Loucy (cell line): ENCODE data around the gene KCNK7.

ENCODE experiments used
- H2AFZ ChIP-seq: fragments of 200-600 bp; sonication (generic); 2 replicates; pipeline ENCODE4 v1.6.0; 2016; ENCODE audit warnings: antibody characterized with exemption, mild to moderate bottlenecking, low read length, moderate library complexity
- H3F3A ChIP-seq: fragments of 200-600 bp; 2 replicates; pipeline ENCODE4 v1.6.0; 2016; ENCODE audit warnings: antibody characterized with exemption, low read depth, mild to moderate bottlenecking
- H3K27me3 ChIP-seq: fragments of 200-600 bp; sonication (generic); 2 replicates; pipeline ENCODE4 v1.6.1; 2014; ENCODE audit warnings: low read length, mild to moderate bottlenecking; ENCODE audit not compliant: insufficient read depth, poor library complexity, severe bottlenecking
- H3K36me3 ChIP-seq: fragments of 200-600 bp; sonication (generic); 2 replicates; pipeline ENCODE4 v1.6.1; 2016; ENCODE audit warnings: low read length; ENCODE audit not compliant: insufficient read depth
- H3K4me1 ChIP-seq: fragments of 200-600 bp; sonication (generic); 2 replicates; pipeline ENCODE4 v1.5.1; 2014; ENCODE audit warnings: low read length, mild to moderate bottlenecking; ENCODE audit not compliant: insufficient read depth, poor library complexity, severe bottlenecking
- H3K4me2 ChIP-seq: fragments of 200-600 bp; sonication (generic); 2 replicates; pipeline ENCODE4 v1.6.0; 2014; ENCODE audit warnings: antibody characterized with exemption, low read length, low read depth, mild to moderate bottlenecking; ENCODE audit not compliant: poor library complexity, severe bottlenecking
- H3K4me3 ChIP-seq: fragments of 200-600 bp; sonication (generic); 2 replicates; pipeline ENCODE4 v1.5.1; 2014; ENCODE audit warnings: low read length, mild to moderate bottlenecking, mixed read lengths; ENCODE audit not compliant: poor library complexity, severe bottlenecking
- H3K79me2 ChIP-seq: fragments of 200-600 bp; sonication (generic); 2 replicates; pipeline ENCODE4 v1.6.1; 2014; ENCODE audit warnings: low read length; ENCODE audit not compliant: insufficient read depth
- H3K9ac ChIP-seq: fragments of 200-600 bp; sonication (generic); 2 replicates; pipeline ENCODE4 v1.6.0; 2014; ENCODE audit warnings: mild to moderate bottlenecking, low read depth, low read length, moderate library complexity; ENCODE audit not compliant: poor library complexity, severe bottlenecking
- H3K9me2 ChIP-seq: fragments of 200-600 bp; sonication (generic); replicated peaks from 2 replicates; pipeline ENCODE4 v1.6.1; 2016; ENCODE audit warnings: low read depth, low read length, mixed read lengths
- H3K9me3 ChIP-seq: fragments of 200-600 bp; sonication (generic); 2 replicates; pipeline ENCODE4 v1.6.1; 2014; ENCODE audit warnings: mild to moderate bottlenecking, antibody characterized with exemption, low read length, low read depth; ENCODE audit not compliant: insufficient read depth
- H4K20me1 ChIP-seq: fragments of 200-600 bp; sonication (generic); 2 replicates; pipeline ENCODE4 v1.6.0; 2014; ENCODE audit warnings: antibody characterized with exemption, low read length, mild to moderate bottlenecking; ENCODE audit not compliant: insufficient read depth, poor library complexity, severe bottlenecking
- EZH2phosphoT487 ChIP-seq: fragments of 200-600 bp; IDR thresholded peaks from 2 replicates; pipeline ENCODE4 v1.6.1; 2018; ENCODE audit warnings: antibody characterized with exemption, mild to moderate bottlenecking, moderate library complexity, borderline replicate concordance
- TF ChIP-seq, protein P1 (sequence below): fragments of 200-600 bp; sonication (generic); conservative IDR thresholded peaks from 2 replicates; pipeline ENCODE4 v1.5.1; 2014; ENCODE audit warnings: mild to moderate bottlenecking, antibody characterized with exemption, low read length

KCNK7 gene

DNA sequence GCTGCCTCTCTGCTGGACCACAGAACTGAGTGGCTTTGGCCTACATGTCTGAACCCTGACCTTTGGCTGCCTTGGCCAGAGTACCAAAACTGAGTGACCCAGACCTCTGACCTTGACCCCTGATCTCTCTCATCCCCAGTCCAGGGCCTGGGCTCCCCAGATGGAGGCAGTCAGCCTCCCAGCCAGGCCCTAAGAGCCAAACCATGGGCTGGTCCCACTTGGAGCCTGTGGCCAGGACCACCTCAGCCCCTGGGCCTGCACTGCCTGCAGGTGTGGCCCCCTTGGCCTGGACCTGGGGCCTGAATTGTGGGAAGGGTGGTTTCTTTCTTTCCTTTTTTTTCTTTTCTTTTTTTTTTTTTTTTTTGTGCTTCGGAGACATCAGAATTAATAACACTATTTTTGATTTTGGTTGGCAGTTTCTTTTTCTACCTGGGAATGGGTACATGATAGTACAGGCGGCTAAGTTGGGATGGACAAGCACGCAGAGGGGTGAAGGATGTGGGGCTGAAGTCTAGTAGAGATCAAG is 41.5 kb upstream of the KCNK7 start:
- Histone ChIP-seq H4K20me1 (no peaks in the 10 kb centered on the region), H3K27me3 (no peaks in the 10 kb centered on the region), H3F3A (no peaks in the 10 kb centered on the region), H3K4me2 (peak overlapping the region; percentile 80), H3K9ac (peak overlapping the region; percentile 76), H2AFZ (no peak overlapping the region), H3K9me3 (no peaks in the 10 kb centered on the region), H3K4me3 (peak overlapping the region; percentile 83), H3K4me1 (peaks cover 37% of the 10 kb centered on the region), H3K9me2 (no peaks in the 10 kb centered on the region), H3K36me3 (peaks cover 28% of the 10 kb centered on the region; the same call in 1 of the 2 replicates), H3K79me2 (peaks cover 15% of the 10 kb centered on the region; the same call in 1 of the 2 replicates)
- TF ChIP-seq EZH2phosphoT487 = no peak
- TF ChIP-seq, protein P1, sequence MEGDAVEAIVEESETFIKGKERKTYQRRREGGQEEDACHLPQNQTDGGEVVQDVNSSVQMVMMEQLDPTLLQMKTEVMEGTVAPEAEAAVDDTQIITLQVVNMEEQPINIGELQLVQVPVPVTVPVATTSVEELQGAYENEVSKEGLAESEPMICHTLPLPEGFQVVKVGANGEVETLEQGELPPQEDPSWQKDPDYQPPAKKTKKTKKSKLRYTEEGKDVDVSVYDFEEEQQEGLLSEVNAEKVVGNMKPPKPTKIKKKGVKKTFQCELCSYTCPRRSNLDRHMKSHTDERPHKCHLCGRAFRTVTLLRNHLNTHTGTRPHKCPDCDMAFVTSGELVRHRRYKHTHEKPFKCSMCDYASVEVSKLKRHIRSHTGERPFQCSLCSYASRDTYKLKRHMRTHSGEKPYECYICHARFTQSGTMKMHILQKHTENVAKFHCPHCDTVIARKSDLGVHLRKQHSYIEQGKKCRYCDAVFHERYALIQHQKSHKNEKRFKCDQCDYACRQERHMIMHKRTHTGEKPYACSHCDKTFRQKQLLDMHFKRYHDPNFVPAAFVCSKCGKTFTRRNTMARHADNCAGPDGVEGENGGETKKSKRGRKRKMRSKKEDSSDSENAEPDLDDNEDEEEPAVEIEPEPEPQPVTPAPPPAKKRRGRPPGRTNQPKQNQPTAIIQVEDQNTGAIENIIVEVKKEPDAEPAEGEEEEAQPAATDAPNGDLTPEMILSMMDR = no peak

DNA sequence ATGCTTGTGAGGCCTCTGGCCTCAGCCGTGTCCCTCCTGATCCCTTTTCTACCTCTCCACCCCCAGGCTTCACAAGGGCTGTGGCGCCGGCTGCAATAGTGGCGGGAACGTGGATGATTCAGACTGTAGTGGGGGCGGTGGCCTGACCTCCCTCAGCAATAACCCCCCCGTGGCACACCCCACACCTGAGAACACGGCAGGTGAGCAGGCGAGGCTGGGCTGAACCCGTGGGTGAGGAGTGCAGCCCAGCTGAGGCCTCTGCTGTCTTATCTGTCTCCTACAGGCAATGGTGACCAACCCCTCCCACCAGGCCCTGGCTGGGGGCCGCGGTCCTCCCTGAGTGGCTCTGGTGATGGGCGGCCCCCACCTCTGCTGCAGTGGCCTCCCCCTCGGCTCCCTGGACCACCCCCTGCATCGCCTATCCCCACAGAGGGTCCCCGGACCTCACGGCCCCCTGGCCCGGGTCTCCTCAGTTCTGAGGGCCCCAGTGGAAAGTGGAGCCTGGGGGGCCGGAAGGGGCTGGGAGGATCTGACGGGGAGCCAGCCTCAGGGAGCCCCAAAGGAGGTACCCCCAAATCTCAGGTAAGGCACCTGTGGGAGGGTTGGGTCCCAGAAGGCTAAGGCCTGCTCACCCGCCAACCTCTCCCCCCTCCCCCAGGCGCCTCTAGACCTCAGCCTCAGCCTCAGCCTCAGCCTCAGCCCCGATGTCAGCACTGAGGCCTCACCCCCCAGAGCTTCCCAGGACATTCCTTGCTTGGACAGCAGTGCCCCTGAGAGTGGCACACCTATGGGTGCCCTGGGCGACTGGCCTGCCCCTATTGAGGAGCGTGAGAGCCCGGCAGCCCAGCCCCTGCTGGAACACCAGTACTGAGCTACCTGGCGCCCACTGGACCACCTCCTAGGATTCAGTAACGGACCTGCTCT is 40.8 kb upstream of the KCNK7 start:
- no peak overlapping the region for H3K4me3 ChIP-seq
- no peaks in the 10 kb centered on the region for H3K27me3 ChIP-seq
- no peak overlapping the region for H3K9ac ChIP-seq
- peaks cover 37% of the 10 kb centered on the region for H3K4me1 ChIP-seq
- H3K4me2 ChIP-seq = no peak overlapping the region
- peaks cover 28% of the 10 kb centered on the region; the same call in 1 of the 2 replicates for H3K36me3 ChIP-seq
- H3K9me2 ChIP-seq = no peaks in the 10 kb centered on the region
- peaks cover 7% of the 10 kb centered on the region; the same call in 1 of the 2 replicates for H3K79me2 ChIP-seq
- no peaks in the 10 kb centered on the region for H4K20me1 ChIP-seq
- TF ChIP-seq, protein P1 = no peak
- no peak for TF ChIP-seq EZH2phosphoT487
- no peaks in the 10 kb centered on the region for H3F3A ChIP-seq
- H3K9me3 ChIP-seq = no peaks in the 10 kb centered on the region
- no peak overlapping the region for H2AFZ ChIP-seq

DNA sequence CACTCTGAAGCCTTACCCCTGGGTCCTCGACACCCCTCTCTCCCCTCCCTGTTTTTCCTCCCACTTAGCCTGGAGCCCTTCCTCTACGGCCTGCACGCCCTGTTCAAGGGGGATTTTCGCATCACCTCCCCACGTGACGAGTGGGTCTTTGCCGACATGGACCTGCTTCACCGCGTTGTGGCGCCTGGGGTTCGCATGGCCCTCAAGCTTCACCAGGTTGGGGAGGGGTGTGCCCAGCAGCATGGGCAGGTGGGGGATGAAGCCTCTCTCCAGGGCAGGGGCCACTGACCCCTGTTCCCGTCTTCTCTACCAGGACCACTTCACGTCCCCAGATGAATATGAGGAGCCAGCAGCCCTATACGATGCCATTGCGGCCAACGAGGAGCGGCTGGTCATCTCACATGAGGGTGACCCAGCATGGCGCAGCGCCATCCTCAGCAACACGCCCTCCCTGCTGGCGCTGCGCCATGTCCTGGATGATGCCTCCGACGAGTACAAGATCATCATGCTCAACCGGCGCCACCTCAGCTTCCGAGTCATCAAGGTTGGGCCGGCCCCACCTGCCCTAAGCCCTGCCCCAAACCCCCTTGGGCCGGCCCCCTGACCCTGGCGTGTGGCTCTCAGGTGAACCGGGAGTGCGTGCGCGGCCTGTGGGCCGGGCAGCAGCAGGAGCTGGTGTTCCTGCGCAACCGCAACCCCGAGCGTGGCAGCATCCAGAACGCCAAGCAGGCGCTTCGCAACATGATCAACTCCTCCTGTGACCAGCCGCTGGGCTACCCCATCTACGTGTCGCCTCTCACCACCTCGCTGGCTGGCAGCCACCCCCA is 39.5 kb upstream of the KCNK7 start:
- Histone ChIP-seq H4K20me1 (no peaks in the 10 kb centered on the region), H3K9me3 (no peaks in the 10 kb centered on the region), H3K4me1 (peaks cover 32% of the 10 kb centered on the region), H3K79me2 (no peaks in the 10 kb centered on the region; the same call in 1 of the 2 replicates), H3K4me3 (no peak overlapping the region), H3K36me3 (peaks cover 31% of the 10 kb centered on the region; the same call in 1 of the 2 replicates), H3K27me3 (no peaks in the 10 kb centered on the region), H2AFZ (no peak overlapping the region), H3F3A (no peaks in the 10 kb centered on the region), H3K4me2 (no peak overlapping the region), H3K9me2 (no peaks in the 10 kb centered on the region), H3K9ac (no peak overlapping the region)
- no peak for TF ChIP-seq EZH2phosphoT487
- TF ChIP-seq, protein P1 = no peak
